RWPE2 (cell line): ENCODE data around the gene SCO1.
"Not testable (repeated sequence)": the region's sequence is repeated elsewhere in the genome, so short reads cannot be mapped to it uniquely, and the experiment has no call there.

Source experiments
- ATAC-seq: fragments of 200-7000 bp; cut with Tn5 transposase; 3 replicates; pipeline ENCODE4 v1.9.1; 2021; ENCODE audit warnings: low read depth
- DNase-seq: peaks from one replicate; pipeline ENCODE4 v3.0.0-alpha.2; 2020; ENCODE audit warnings: low spot score
- H3K27ac ChIP-seq: fragments of 450-650 bp; 2 replicates; pipeline ENCODE4 v1.5.1; 2017; ENCODE audit warnings: mild to moderate bottlenecking; ENCODE audit not compliant: poor library complexity, severe bottlenecking
- H3K27me3 ChIP-seq: fragments of 250-450 bp; sonication (Bioruptor Pico); 2 replicates; pipeline ENCODE4 v1.5.1; 2021; ENCODE audit warnings: mild to moderate bottlenecking, moderate library complexity; ENCODE audit not compliant: insufficient read depth, poor library complexity, severe bottlenecking
- H3K36me3 ChIP-seq: fragments of 250-450 bp; sonication (Bioruptor Pico); 2 replicates; pipeline ENCODE4 v1.5.1; 2020; ENCODE audit warnings: low read depth, mild to moderate bottlenecking, moderate library complexity
- H3K4me1 ChIP-seq: fragments of 250-450 bp; sonication (Bioruptor Pico); 2 replicates; pipeline ENCODE4 v1.5.1; 2021; ENCODE audit warnings: mild to moderate bottlenecking, moderate library complexity; ENCODE audit not compliant: insufficient read depth, poor library complexity, severe bottlenecking
- H3K4me3 ChIP-seq: fragments of 250-450 bp; sonication (Bioruptor Pico); 2 replicates; pipeline ENCODE4 v1.5.1; 2021; ENCODE audit warnings: mild to moderate bottlenecking, moderate library complexity; ENCODE audit not compliant: severe bottlenecking
- H3K9me3 ChIP-seq: fragments of 250-450 bp; sonication (Bioruptor Pico); 2 replicates; pipeline ENCODE4 v1.5.1; 2021; ENCODE audit warnings: mild to moderate bottlenecking, moderate library complexity; ENCODE audit not compliant: severe bottlenecking
- TF ChIP-seq, protein P1 (sequence below): fragments of 450-650 bp; IDR thresholded peaks from one replicate; pipeline ENCODE4 v1.5.1; 2017; ENCODE audit warnings: mild to moderate bottlenecking, moderate library complexity; ENCODE audit not compliant: poor library complexity, severe bottlenecking

The SCO1 gene

DNA sequence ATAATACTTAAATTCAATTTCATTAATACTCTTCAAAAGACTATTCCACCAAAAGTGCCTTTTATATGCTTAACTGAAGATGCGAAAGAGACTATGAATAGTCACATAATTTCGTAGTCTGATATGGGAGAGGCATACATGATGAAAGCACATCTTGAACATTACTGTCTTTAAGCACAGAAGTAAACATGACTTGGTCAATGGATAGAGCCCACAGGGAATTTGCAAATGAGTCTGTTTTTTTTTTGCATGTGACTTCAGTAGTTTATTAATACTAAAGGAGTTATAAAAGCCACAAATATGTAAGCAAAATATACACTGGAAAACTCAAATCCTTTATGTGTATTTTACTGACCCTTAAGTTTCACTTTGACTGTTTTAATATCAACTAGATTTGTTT, 16.0 kb upstream of the SCO1 start:
- TF ChIP-seq, protein P1, sequence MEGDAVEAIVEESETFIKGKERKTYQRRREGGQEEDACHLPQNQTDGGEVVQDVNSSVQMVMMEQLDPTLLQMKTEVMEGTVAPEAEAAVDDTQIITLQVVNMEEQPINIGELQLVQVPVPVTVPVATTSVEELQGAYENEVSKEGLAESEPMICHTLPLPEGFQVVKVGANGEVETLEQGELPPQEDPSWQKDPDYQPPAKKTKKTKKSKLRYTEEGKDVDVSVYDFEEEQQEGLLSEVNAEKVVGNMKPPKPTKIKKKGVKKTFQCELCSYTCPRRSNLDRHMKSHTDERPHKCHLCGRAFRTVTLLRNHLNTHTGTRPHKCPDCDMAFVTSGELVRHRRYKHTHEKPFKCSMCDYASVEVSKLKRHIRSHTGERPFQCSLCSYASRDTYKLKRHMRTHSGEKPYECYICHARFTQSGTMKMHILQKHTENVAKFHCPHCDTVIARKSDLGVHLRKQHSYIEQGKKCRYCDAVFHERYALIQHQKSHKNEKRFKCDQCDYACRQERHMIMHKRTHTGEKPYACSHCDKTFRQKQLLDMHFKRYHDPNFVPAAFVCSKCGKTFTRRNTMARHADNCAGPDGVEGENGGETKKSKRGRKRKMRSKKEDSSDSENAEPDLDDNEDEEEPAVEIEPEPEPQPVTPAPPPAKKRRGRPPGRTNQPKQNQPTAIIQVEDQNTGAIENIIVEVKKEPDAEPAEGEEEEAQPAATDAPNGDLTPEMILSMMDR, result no peak
- DNase-seq, result no peak
- no peak for ATAC-seq

DNA sequence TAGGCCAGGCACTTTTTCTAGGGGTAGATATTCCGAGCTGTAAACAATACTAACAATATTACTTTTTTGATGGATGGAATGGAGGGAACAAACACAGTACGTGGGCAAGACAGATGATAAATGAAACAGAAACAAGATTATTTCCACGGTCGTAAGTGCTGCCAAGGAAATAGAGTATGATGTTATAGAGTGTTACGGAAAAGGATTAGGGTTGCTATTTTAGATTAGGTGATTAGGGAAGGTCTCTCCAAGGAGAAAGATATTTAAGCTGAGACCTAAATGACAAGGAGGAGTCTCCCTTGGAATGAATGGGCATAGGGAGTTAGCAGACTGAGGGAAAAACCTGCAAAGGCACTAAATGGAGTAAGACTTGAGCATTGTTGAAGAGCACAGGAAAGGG, 8.4 kb upstream of the SCO1 start:
- Histone ChIP-seq H3K9me3 (no peaks in the 10 kb centered on the region), H3K27ac (no peak overlapping the region), H3K4me3 (no peak overlapping the region), H3K36me3 (peaks cover 56% of the 10 kb centered on the region), H3K4me1 (no peaks in the 10 kb centered on the region), H3K27me3 (no peaks in the 10 kb centered on the region)
- no peak for ATAC-seq
- TF ChIP-seq, protein P1, result no peak
- DNase-seq, result no peak

More for the DNA sequence above, 16.0 kb upstream of the SCO1 start:
- Histone ChIP-seq H3K4me3 (no peak overlapping the region), H3K4me1 (no peaks in the 10 kb centered on the region), H3K27ac (no peak overlapping the region), H3K27me3 (no peaks in the 10 kb centered on the region), H3K36me3 (peaks cover 42% of the 10 kb centered on the region), H3K9me3 (no peaks in the 10 kb centered on the region)

DNA sequence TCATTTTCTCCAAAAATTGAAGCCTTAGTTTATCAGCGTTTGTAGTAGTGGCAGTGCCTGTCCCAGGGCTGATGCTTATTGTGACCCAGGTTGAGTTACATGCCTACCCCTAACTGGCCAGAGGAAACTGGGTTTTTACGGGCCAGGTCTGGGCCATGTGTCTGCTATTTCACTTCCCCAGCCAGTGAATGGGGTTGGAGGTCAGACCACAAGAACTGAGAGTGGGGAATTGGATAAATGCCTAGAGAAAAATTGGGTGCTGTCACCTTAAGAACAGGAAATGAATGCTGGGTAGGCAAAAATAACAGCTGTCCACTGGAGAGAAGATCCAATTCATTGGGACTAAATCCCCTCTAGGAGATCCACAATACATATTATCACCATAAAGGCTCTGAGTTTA, 5.2 kb upstream of the SCO1 start:
- Histone ChIP-seq H3K27ac (no peak overlapping the region), H3K9me3 (no peaks in the 10 kb centered on the region), H3K4me3 (no peak overlapping the region), H3K27me3 (no peaks in the 10 kb centered on the region), H3K36me3 (peaks cover 29% of the 10 kb centered on the region), H3K4me1 (peaks cover 5% of the 10 kb centered on the region)
- no peak for DNase-seq
- ATAC-seq, result no peak
- TF ChIP-seq, protein P1, result no peak

DNA sequence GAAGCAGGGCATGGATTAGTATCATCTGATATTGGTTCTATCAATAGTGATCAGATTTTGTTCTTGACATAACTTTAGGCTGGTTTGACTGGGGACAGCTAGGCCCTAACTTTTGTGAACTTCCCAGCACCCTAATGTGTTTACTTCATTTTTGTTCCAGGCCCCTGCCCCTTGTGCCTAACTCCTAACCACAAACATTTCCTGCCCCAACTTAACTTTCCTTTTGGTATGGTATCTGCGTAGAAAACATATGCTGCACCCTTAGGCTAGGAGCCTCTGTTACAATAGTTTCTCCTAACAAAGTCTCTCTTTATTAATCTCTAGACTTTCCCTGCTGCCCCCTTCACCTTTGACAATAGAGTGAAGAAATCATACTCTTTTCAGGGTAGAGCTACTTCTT, 2.5 kb upstream of the SCO1 start:
- H3K27ac ChIP-seq, result no peak overlapping the region
- H3K9me3 ChIP-seq, result no peaks in the 10 kb centered on the region
- no peaks in the 10 kb centered on the region for H3K27me3 ChIP-seq
- ATAC-seq (no peak), DNase-seq (no peak)
- peaks cover 5% of the 10 kb centered on the region for H3K4me1 ChIP-seq
- no peak overlapping the region for H3K4me3 ChIP-seq
- TF ChIP-seq, protein P1, result no peak
- H3K36me3 ChIP-seq, result peaks cover 11% of the 10 kb centered on the region

DNA sequence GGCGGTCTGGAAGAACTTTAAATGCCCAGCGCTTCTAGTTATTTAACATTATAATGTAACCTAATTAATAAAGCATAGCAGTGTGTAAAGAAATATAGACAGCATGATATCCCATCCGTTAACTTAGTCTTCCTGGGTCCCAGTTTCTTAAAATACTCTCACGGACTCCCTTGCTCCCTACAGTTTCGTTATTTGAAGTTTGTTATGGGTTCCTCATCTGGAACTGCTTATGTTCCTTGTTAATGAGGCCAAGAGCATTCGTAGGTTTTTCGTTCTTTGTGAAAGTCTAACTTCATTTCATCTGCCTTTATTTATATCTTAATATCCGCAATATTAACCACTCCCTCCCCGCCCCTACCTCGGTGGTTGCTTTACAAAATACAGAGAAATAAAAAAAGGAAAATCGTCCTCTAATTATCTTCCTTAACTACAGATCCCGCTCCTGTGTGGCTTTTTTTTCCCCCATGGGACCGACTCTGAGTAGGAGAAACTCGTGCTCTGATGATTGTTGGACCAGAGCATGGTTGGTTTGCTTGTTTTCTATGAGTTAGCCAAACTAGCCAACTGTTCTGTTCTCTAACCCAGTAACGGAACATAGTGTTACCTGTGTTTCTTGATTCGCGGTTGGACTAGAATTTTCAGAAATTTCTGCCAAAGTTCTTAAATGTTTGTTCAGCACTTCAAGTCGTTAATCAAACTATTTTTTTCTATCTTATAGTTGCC, 924 bp upstream of the SCO1 start:
- H3K9me3 ChIP-seq, result no peaks in the 10 kb centered on the region
- peak overlapping the region; percentile 85 for H3K27ac ChIP-seq
- peak overlapping the region; percentile 77 for H3K4me3 ChIP-seq
- TF ChIP-seq, protein P1, result no peak
- H3K4me1 ChIP-seq, result peaks cover 5% of the 10 kb centered on the region
- peaks cover 25% of the 10 kb centered on the region for H3K36me3 ChIP-seq
- ATAC-seq (no peak), DNase-seq (no peak)
- H3K27me3 ChIP-seq, result no peaks in the 10 kb centered on the region

DNA sequence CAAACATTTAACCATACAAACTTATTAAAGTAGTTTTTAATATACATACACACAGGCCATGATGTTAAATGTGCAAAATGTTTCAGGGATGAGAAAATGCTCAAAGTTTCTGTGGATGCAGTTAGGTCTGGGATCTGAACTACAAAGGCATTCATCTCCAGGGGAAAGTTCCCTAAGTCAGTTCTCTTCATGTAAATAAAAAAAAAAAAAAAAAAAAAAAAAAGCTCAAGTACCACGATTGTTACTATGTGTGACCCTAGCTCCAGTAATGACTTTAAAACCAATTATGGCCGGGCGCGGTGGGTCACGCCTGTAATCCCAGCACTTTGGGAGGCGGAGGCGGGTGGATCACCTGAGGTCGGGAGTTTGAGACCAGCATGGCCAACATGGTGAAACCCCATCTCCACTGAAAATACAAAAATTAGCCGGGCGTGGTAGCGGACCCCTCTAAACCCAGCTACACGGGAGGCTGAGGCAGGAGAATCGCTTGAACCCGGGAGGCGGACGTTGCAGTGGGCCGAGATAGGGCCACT, 1.4 kb downstream of the SCO1 start:
- Histone ChIP-seq H3K4me3 (peak overlapping the region; percentile 77), H3K36me3 (peaks cover 48% of the 10 kb centered on the region)
- DNase-seq, ATAC-seq, H3K27me3 ChIP-seq, H3K4me1 ChIP-seq, H3K9me3 ChIP-seq, H3K27ac ChIP-seq: not testable (repeated sequence)
